Panc1 (cell line): Measurements from ENCODE around the gene KLHL26. TPM values are rescaled to one million over a fixed set of nuclear protein-coding genes. Genes with fewer than 3 reads are reported as not detected.

Experiments used
- ATAC-seq: fragments of 200-7000 bp; cut with Tn5 transposase; 2 replicates; pipeline ENCODE4 v1.9.1; 2020; ENCODE audit warnings: mild to moderate bottlenecking, moderate library complexity
- BruUV-seq: library from RNA; stranded (reverse); fragments of 400-500 nt; replicated peaks from 2 replicates; lab custom pipeline; 2021; lab: Mats Ljungman, UMichigan
- CTCF ChIA-PET: fragments of 300-600 bp; sonication (Branson Sonifier 250); formaldehyde crosslinking; loops from one replicate; lab custom pipeline; 2022; ENCODE audit warnings: antibody characterized with exemption; lab: Charles Lee
- POLR2A ChIA-PET: fragments of 300-600 bp; sonication (Branson Sonifier 250); formaldehyde crosslinking; loops from one replicate; lab custom pipeline; 2022; ENCODE audit warnings: antibody characterized with exemption; lab: Charles Lee
- DNase-seq: peaks from one replicate; pipeline ENCODE4 v3.0.0-alpha.2; 2010; ENCODE audit warnings: low read depth, low spot score
- H3K27ac ChIP-seq: 2 replicates; pipeline ENCODE4 v1.5.1; 2011; ENCODE audit warnings: mild to moderate bottlenecking, low read length, inconsistent platforms
- H3K27me3 ChIP-seq: fragments of 200-500 bp; sonication (Bioruptor generic); 2 replicates; pipeline ENCODE4 v1.6.0; 2014; ENCODE audit warnings: low read length, inconsistent platforms; ENCODE audit not compliant: control insufficient read depth, insufficient read depth
- H3K36me3 ChIP-seq: fragments of 200-500 bp; sonication (Bioruptor generic); 2 replicates; pipeline ENCODE4 v1.5.1; 2014; ENCODE audit warnings: inconsistent platforms, mild to moderate bottlenecking, low read length, moderate library complexity; ENCODE audit not compliant: control insufficient read depth, insufficient read depth
- H3K4me1 ChIP-seq: 2 replicates; pipeline ENCODE4 v1.5.1; 2011; ENCODE audit warnings: inconsistent platforms, mild to moderate bottlenecking, low read length, moderate library complexity; ENCODE audit not compliant: control insufficient read depth, insufficient read depth
- H3K4me3 ChIP-seq, 2 experiments: 2 replicates each; pipeline ENCODE4 v1.5.1; 2011 to 2012; ENCODE audit warnings: low read depth in 2 of 2, low read length in 2 of 2, mild to moderate bottlenecking in 2 of 2, inconsistent platforms in 1 of 2, moderate library complexity in 1 of 2
- H3K9me3 ChIP-seq: fragments of 200-500 bp; sonication (Bioruptor generic); 2 replicates; pipeline ENCODE4 v1.5.1; 2014; ENCODE audit warnings: low read depth, mild to moderate bottlenecking, inconsistent platforms, low read length, moderate library complexity; ENCODE audit not compliant: control insufficient read depth, insufficient read depth
- POLR2AphosphoS5 ChIP-seq: IDR thresholded peaks from 2 replicates; pipeline ENCODE4 v1.6.1; 2012; ENCODE audit warnings: mild to moderate bottlenecking, low read depth, low read length, moderate library complexity
- SIN3A ChIP-seq: IDR thresholded peaks from 2 replicates; pipeline ENCODE4 v1.6.1; 2012; ENCODE audit warnings: low read depth, mild to moderate bottlenecking, low read length, moderate library complexity, borderline replicate concordance; ENCODE audit not compliant: insufficient read depth
- TCF7L2 ChIP-seq: IDR thresholded peaks from 2 replicates; pipeline ENCODE4 v1.6.1; 2011; ENCODE audit warnings: mild to moderate bottlenecking, low read depth, low read length, inconsistent platforms
- in situ Hi-C: cut with HindIII; loops from 2 replicates; pipeline ENCODE4 v1.10.0; 2016; ENCODE audit warnings: low sequenced_read_pairs, low pct_unique_long_range_greater_than_20kb
- intact Hi-C: fragments of 100-400 bp; cut with micrococcal nuclease; formaldehyde crosslinking; loops from one replicate; pipeline ENCODE4 v1.10.0; 2022; ENCODE audit not compliant: unreplicated experiment
- total RNA-seq: library from RNA; stranded (reverse); gene quantifications from one replicate; pipeline ENCODE4 v1.2.1, GENCODE V29; 2021; ENCODE audit not compliant: unreplicated experiment
- TF ChIP-seq, protein P1 (sequence below), 2 experiments: IDR thresholded peaks; 2 replicates each; pipeline ENCODE4 v1.6.1; 2011 to 2012; ENCODE audit warnings: low read depth in 2 of 2, control low read depth in 1 of 2, low read length in 1 of 2, mild to moderate bottlenecking in 1 of 2, moderate library complexity in 1 of 2; ENCODE audit not compliant: insufficient read depth in 1 of 2
- TF ChIP-seq, protein P2 (sequence below): fragments of 450-650 bp; IDR thresholded peaks from 2 replicates; pipeline ENCODE4 v1.5.1; 2017; ENCODE audit warnings: mild to moderate bottlenecking

Gene KLHL26
- total RNA-seq, 1 experiment from 2014 or later, result 4.4 TPM

DNA sequence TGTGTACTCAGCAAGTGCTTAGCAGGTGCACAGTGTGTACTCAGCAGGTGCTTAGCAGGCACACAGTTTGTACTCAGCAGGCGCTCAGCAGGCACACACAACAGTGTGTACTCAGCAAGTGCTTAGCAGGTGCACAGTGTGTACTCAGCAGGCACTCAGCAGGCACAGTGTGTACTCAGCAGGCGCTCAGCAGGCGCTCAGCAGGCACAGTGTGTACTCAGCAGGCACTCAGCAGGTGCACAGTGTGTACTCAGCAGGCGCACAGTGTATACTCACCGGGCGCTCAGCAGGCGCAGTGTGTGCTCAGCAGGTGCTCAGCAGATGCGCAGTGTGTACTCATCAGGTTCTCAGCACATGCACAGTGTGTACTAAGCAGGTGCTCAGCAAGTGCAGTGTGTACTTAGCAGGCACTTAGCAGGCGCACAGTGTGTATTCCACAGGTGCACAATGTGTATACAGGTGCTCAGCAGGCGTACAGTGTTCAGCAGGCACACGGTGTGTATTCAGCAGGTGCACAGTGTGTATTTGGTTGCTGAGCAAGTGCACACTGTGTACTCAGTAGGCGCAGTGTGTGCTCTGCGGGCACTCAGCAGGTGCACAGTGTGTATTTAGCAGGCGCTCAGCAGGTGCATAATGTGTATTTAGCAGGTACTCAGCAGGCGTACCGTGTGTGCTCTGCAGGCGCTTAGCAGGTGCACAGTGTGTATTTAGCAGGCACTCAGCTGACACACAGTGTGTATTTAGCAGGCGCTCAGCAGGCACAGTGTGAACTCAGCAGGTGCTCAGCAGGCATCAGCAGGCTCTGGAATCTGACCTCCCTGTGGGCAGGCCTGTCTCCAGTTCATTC, 61.7 kb downstream of the KLHL26 start:
- BruUV-seq, result no TSS peak
- ChIA-PET POLR2A (no interaction called here), CTCF (interaction anchor here (0.5 kb wide), 1 partner anchor 12 kb away, joined by 3 read pairs; no protein-coding TSS in a partner anchor)
- no peaks in the 10 kb centered on the region for H3K9me3 ChIP-seq
- in situ Hi-C loops (no loop called here), intact Hi-C loops (no loop called here)
- DNase-seq (no peak), ATAC-seq (peak; percentile 42; the same call in 1 of the 2 replicates)
- no peak overlapping the region for H3K4me3 ChIP-seq
- no peak overlapping the region for H3K27ac ChIP-seq
- no peak for TF ChIP-seq TCF7L2
- no peak for TF ChIP-seq POLR2AphosphoS5
- TF ChIP-seq, protein P1, sequence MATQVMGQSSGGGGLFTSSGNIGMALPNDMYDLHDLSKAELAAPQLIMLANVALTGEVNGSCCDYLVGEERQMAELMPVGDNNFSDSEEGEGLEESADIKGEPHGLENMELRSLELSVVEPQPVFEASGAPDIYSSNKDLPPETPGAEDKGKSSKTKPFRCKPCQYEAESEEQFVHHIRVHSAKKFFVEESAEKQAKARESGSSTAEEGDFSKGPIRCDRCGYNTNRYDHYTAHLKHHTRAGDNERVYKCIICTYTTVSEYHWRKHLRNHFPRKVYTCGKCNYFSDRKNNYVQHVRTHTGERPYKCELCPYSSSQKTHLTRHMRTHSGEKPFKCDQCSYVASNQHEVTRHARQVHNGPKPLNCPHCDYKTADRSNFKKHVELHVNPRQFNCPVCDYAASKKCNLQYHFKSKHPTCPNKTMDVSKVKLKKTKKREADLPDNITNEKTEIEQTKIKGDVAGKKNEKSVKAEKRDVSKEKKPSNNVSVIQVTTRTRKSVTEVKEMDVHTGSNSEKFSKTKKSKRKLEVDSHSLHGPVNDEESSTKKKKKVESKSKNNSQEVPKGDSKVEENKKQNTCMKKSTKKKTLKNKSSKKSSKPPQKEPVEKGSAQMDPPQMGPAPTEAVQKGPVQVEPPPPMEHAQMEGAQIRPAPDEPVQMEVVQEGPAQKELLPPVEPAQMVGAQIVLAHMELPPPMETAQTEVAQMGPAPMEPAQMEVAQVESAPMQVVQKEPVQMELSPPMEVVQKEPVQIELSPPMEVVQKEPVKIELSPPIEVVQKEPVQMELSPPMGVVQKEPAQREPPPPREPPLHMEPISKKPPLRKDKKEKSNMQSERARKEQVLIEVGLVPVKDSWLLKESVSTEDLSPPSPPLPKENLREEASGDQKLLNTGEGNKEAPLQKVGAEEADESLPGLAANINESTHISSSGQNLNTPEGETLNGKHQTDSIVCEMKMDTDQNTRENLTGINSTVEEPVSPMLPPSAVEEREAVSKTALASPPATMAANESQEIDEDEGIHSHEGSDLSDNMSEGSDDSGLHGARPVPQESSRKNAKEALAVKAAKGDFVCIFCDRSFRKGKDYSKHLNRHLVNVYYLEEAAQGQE (IDR thresholded peaks at IDR 0.05; ENCODE audit: insufficient read depth in 1 of 2, low read depth in 2 of 2, low read length in 1 of 2), result no peak
- TF ChIP-seq, protein P2, sequence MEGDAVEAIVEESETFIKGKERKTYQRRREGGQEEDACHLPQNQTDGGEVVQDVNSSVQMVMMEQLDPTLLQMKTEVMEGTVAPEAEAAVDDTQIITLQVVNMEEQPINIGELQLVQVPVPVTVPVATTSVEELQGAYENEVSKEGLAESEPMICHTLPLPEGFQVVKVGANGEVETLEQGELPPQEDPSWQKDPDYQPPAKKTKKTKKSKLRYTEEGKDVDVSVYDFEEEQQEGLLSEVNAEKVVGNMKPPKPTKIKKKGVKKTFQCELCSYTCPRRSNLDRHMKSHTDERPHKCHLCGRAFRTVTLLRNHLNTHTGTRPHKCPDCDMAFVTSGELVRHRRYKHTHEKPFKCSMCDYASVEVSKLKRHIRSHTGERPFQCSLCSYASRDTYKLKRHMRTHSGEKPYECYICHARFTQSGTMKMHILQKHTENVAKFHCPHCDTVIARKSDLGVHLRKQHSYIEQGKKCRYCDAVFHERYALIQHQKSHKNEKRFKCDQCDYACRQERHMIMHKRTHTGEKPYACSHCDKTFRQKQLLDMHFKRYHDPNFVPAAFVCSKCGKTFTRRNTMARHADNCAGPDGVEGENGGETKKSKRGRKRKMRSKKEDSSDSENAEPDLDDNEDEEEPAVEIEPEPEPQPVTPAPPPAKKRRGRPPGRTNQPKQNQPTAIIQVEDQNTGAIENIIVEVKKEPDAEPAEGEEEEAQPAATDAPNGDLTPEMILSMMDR, result no peak
- TF ChIP-seq SIN3A, result no peak
- no peaks in the 10 kb centered on the region for H3K27me3 ChIP-seq
- H3K4me1 ChIP-seq, result peaks cover 21% of the 10 kb centered on the region
- no peaks in the 10 kb centered on the region for H3K36me3 ChIP-seq

DNA sequence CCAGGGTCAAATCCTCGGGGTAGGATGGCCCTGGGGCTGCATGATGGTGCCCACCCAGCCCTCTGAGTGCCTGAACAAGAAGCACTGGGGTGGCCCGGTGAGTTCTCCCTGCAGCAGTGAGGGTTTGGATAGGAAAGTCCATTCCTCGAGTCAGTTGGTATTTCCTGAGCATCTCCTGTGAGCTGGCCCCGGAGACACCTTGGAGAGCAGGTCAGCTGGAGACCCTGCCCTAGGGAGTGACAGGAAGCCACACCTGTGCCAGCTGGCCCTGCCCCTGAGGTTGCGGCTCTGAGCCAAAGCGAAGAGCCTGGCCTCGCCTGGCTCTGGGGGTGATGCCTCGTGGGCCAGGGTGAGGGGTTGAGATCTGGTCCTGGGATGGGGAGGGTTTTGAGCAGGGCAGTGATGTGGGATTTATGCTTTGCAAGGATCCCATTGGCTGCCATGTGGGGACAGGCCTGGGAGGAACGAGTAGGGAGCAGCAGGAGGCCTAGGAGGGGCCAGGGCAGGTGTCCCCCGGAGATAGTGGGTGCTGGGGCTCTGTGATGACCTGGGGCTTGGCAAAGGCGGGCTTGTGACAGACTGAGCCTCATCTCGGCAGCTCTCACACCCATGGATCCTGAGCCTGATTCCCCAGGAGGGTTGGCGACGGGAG, 62.7 kb downstream of the KLHL26 start:
- in situ Hi-C loops, result no loop called here
- BruUV-seq, result no TSS peak
- ATAC-seq, result no peak

More for the DNA sequence above, 62.7 kb downstream of the KLHL26 start:
- no peak for DNase-seq
- ChIA-PET POLR2A (no interaction called here), CTCF (no interaction called here)
- TF ChIP-seq SIN3A (no peak), TCF7L2 (no peak), POLR2AphosphoS5 (no peak)
- TF ChIP-seq, protein P1 (IDR thresholded peaks at IDR 0.05; ENCODE audit: insufficient read depth in 1 of 2, low read depth in 2 of 2, low read length in 1 of 2), result no peak
- TF ChIP-seq, protein P2, result no peak
- Histone ChIP-seq H3K4me3 (no peak overlapping the region), H3K4me1 (peaks cover 21% of the 10 kb centered on the region), H3K27me3 (no peaks in the 10 kb centered on the region), H3K9me3 (no peaks in the 10 kb centered on the region), H3K27ac (peak overlapping the region; percentile 29; the same call in 1 of the 2 replicates), H3K36me3 (no peaks in the 10 kb centered on the region)
- intact Hi-C loops, result no loop called here
